GM12874 (cell line): Measurements from ENCODE around the gene RTBDN.

Experiments
- CTCF ChIP-seq: IDR thresholded peaks from 2 replicates; pipeline ENCODE4 v1.5.1; 2011; ENCODE audit warnings: low read depth, mild to moderate bottlenecking, control low read depth, low read length, moderate library complexity; ENCODE audit not compliant: insufficient read depth

RTBDN gene

GRCh38 chr19:12833418-12833737 lies 1.0 kb downstream of the RTBDN start:
- TF ChIP-seq CTCF = no peak

GRCh38 chr19:12828494-12828893 lies 5.9 kb downstream of the RTBDN start:
- no peak for TF ChIP-seq CTCF

GRCh38 chr19:12825254-12826131 lies 8.9 kb downstream of the RTBDN start:
- peak; percentile 41 for TF ChIP-seq CTCF

DNA sequence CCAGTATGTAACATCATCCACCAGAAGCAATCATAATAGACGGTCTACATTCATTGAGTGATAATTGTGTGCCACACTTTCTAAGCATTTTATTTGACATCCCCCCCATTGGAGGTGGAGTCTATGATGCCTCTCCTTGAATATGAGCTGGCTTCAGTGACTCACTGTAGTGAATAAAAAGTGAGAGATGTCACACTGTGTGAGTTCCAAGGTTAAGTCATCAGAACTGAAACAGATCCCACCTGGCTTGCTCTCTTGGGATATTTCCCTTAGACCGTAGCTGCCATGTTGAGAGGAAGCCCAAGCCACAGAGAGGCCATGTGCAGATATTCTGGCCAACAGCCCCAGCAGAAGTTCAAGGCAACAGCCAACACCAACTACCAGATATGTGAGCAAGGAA lies 12.6 kb downstream of the RTBDN start:
- TF ChIP-seq CTCF = no peak

DNA sequence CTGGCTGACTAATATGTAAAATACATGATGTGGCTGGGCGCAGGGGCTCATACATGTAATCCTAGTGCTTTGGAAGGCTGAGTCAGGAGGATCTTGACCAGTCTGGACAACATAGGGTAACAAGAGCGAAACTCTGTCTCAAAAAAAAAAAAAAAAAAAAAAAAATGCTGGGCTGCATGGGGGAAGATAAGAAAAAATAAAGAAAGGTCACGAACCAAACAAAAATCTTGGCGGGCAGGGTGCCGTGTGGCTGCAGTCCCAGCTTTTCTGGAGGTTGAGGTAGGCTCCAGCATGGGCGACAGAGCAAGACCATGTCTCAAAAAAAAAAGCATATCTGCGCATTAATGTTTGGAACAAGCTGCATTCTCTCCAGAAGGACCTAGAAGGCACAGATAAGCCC lies 19.3 kb downstream of the RTBDN start:
- TF ChIP-seq CTCF = no peak

DNA sequence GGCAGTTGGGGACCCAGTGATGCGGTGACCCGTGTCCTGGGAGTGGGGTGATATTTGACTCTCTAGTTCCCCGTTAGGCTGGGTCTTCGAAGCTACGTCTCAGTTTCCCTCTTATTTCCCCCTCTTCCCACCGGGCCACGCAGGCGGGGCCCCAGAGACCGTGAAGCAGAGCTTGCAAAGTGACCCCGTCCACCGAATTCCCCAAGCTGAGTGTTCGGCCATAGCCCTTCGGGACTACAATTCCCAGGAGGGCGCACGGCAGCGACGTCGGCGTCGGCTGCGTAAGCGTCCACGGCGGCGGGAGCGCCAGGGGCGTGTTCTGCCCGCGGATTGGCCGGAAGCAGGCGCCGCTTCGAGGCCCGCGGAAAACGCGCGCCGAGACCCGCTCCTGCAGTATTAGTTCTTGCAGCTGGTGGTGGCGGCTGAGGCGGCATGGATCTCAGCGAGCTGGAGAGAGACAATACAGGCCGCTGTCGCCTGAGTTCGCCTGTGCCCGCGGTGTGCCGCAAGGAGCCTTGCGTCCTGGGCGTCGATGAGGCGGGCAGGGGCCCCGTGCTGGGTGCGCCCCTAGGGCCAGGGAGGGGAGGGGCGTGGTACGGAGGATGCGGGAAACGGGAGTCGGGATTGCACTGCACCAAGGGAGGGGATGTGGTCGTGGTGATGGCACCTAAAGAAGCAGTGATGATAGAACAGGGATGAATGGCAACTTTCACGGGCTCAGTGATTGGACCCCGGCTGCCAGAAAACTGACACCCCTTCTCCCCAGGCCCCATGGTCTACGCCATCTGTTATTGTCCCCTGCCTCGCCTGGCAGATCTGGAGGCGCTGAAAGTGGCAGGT lies 27.9 kb downstream of the RTBDN start, which contains the start of gene RNASEH2A:
TSS of gene RNASEH2A (plus strand) at position 343 of the 840 bp plus-strand sequence. CDS start at position 433, 90 bp downstream.
- no peak for TF ChIP-seq CTCF

- no peak for TF ChIP-seq CTCF
Measured at GRCh38 chr19:12804051-12804450, 30.3 kb downstream of the RTBDN start.
